ENCODE measurements around the gene CPPED1.

Gene CPPED1

GRCh38 chr16:12803203-12804093 is at the start of gene CPPED1:
CPPED1 (minus strand) TSS chr16:12803887; CDS start chr16:12803776, 111 bp downstream.
- H3K27me3 ChIP-seq (replicated peaks), result no peaks in the 10 kb centered on the region
- peak; percentile 92 for DNase-seq
- TF ChIP-seq CTCF (IDR thresholded peaks at IDR 0.05; ENCODE audit: low read depth, low read length, missing control alignments), result no peak
- no peaks in the 10 kb centered on the region for H3K36me3 ChIP-seq (replicated peaks)
- peak within 1 kb of the TSS; percentile 81 for H3K4me3 ChIP-seq (ENCODE audit: low read depth, low read length)
- H3K27ac ChIP-seq, result peak within 1 kb of the TSS; percentile 92
- in situ Hi-C loops (cut with HindIII; ENCODE audit: low pct_ligation_motif_present, low sequenced_read_pairs), result no loop called here

- in situ Hi-C loops (cut with HindIII; ENCODE audit: low pct_ligation_motif_present, low sequenced_read_pairs), result no loop called here
- no peak for TF ChIP-seq CTCF (IDR thresholded peaks at IDR 0.05; ENCODE audit: low read depth, low read length, missing control alignments)
Measured at GRCh38 chr16:12850186-12850585, 46.5 kb upstream of the CPPED1 start.

GRCh38 chr16:12846592-12846991 is 42.9 kb upstream of the CPPED1 start:
- no peak overlapping the region for H3K4me3 ChIP-seq (ENCODE audit: low read depth, low read length)
- H3K27me3 ChIP-seq (replicated peaks), result no peaks in the 10 kb centered on the region
- no peaks in the 10 kb centered on the region for H3K36me3 ChIP-seq (replicated peaks)
- in situ Hi-C loops (cut with HindIII; ENCODE audit: low pct_ligation_motif_present, low sequenced_read_pairs), result no loop called here
- no peak for TF ChIP-seq CTCF (IDR thresholded peaks at IDR 0.05; ENCODE audit: low read depth, low read length, missing control alignments)
- no peak overlapping the region for H3K27ac ChIP-seq
- DNase-seq, result no peak

More at GRCh38 chr16:12850186-12850585, 46.5 kb upstream of the CPPED1 start:
- Histone ChIP-seq H3K27ac (no peak overlapping the region), H3K36me3 (replicated peaks) (no peaks in the 10 kb centered on the region), H3K27me3 (replicated peaks) (no peaks in the 10 kb centered on the region), H3K4me3 (ENCODE audit: low read depth, low read length) (no peak overlapping the region)
- DNase-seq, result no peak

- H3K27me3 ChIP-seq (replicated peaks), result no peaks in the 10 kb centered on the region
- H3K27ac ChIP-seq, result no peak overlapping the region
- no peaks in the 10 kb centered on the region for H3K36me3 ChIP-seq (replicated peaks)
- DNase-seq, result no peak
- TF ChIP-seq CTCF (IDR thresholded peaks at IDR 0.05; ENCODE audit: low read depth, low read length, missing control alignments), result no peak
- in situ Hi-C loops (cut with HindIII; ENCODE audit: low pct_ligation_motif_present, low sequenced_read_pairs), result no loop called here
- no peak overlapping the region for H3K4me3 ChIP-seq (ENCODE audit: low read depth, low read length)
Measured at GRCh38 chr16:12845282-12845681, 41.6 kb upstream of the CPPED1 start.

- Histone ChIP-seq H3K27me3 (replicated peaks) (no peaks in the 10 kb centered on the region), H3K27ac (no peak overlapping the region), H3K36me3 (replicated peaks) (no peaks in the 10 kb centered on the region), H3K4me3 (ENCODE audit: low read depth, low read length) (no peak overlapping the region)
- no peak for DNase-seq
- no peak for TF ChIP-seq CTCF (IDR thresholded peaks at IDR 0.05; ENCODE audit: low read depth, low read length, missing control alignments)
- in situ Hi-C loops (cut with HindIII; ENCODE audit: low pct_ligation_motif_present, low sequenced_read_pairs), result no loop called here
Measured at GRCh38 chr16:12837756-12838155, 34.1 kb upstream of the CPPED1 start.
